Activated CD8-positive, alpha-beta T cell treated with anti-CD3 and anti-CD28 coated beads for 36 hours (primary cell): ENCODE data around the gene TTC29. TPM values are rescaled to one million over a fixed set of nuclear protein-coding genes. Genes with fewer than 3 reads are reported as not detected.

Experiments used
- ATAC-seq: fragments of 200-7000 bp; cut with Tn5 transposase; one replicate; pipeline ENCODE4 v1.10.0; 2021; ENCODE audit warnings: mild to moderate bottlenecking, moderate library complexity
- CTCF ChIA-PET: fragments of 350-600 bp; sonication (Branson Sonifier 250); formaldehyde crosslinking; loops from one replicate; lab custom pipeline; 2021; ENCODE audit warnings: antibody characterized with exemption; lab: Charles Lee
- POLR2A ChIA-PET: fragments of 350-600 bp; sonication (Branson Sonifier 250); formaldehyde crosslinking; loops from one replicate; lab custom pipeline; 2021; ENCODE audit warnings: antibody characterized with exemption; lab: Charles Lee
- DNase-seq: peaks from one replicate; pipeline ENCODE4 v3.0.0-alpha.2; 2020
- H3K27ac Mint-ChIP-seq: one replicate; pipeline ENCODE4 v1.8.0; 2021; ENCODE audit warnings: mild to moderate bottlenecking, mixed read lengths
- H3K27me3 Mint-ChIP-seq: one replicate; pipeline ENCODE4 v1.8.0; 2021; ENCODE audit warnings: mixed read lengths
- H3K36me3 Mint-ChIP-seq: one replicate; pipeline ENCODE4 v1.8.0; 2021; ENCODE audit warnings: low read depth, mixed read lengths
- H3K4me1 Mint-ChIP-seq: one replicate; pipeline ENCODE4 v1.8.0; 2021; ENCODE audit warnings: low read depth, mixed read lengths
- H3K4me3 Mint-ChIP-seq: one replicate; pipeline ENCODE4 v1.8.0; 2021; ENCODE audit warnings: mild to moderate bottlenecking, moderate library complexity, mixed read lengths
- H3K9me3 Mint-ChIP-seq: one replicate; pipeline ENCODE4 v1.8.0; 2021; ENCODE audit warnings: mixed read lengths
- CTCF ChIP-seq: fragments of 200-600 bp; IDR thresholded peaks from one replicate; pipeline ENCODE4 v1.8.0; 2022; ENCODE audit warnings: antibody characterized with exemption, mild to moderate bottlenecking
- intact Hi-C: fragments of 100-400 bp; cut with micrococcal nuclease; formaldehyde crosslinking; loops from one replicate; pipeline ENCODE4 v1.10.0; 2022
- total RNA-seq, 2 experiments: library from RNA; stranded (reverse); gene quantifications; one replicate each; pipeline ENCODE4 v1.2.3, GENCODE V29; 2021

The TTC29 gene
- total RNA-seq, 2 experiments from 2014 or later, result not detected

- H3K27me3 Mint-ChIP-seq, result peaks cover 4% of the 10 kb centered on the region
- ChIA-PET CTCF (no interaction called here), POLR2A (no interaction called here)
- H3K27ac Mint-ChIP-seq, result no peak overlapping the region
- H3K36me3 Mint-ChIP-seq, result no peaks in the 10 kb centered on the region
- no peak for TF ChIP-seq CTCF
- DNase-seq (no peak), ATAC-seq (no peak)
- intact Hi-C loops, result no loop called here
- no peaks in the 10 kb centered on the region for H3K4me1 Mint-ChIP-seq
- peaks cover 1% of the 10 kb centered on the region for H3K9me3 Mint-ChIP-seq
- H3K4me3 Mint-ChIP-seq, result no peak overlapping the region
These were observed 55.4 kb downstream of the TTC29 start for GRCh38 chr4:146890301-146890700.

GRCh38 chr4:146883070-146883469 lies 62.6 kb downstream of the TTC29 start:
- H3K36me3 Mint-ChIP-seq, result no peaks in the 10 kb centered on the region
- intact Hi-C loops, result no loop called here
- no peaks in the 10 kb centered on the region for H3K27me3 Mint-ChIP-seq
- ATAC-seq (no peak), DNase-seq (no peak)
- no peaks in the 10 kb centered on the region for H3K4me1 Mint-ChIP-seq
- POLR2A ChIA-PET, result no interaction called here
- H3K4me3 Mint-ChIP-seq, result no peak overlapping the region
- H3K27ac Mint-ChIP-seq, result no peak overlapping the region
- no peak for TF ChIP-seq CTCF
- CTCF ChIA-PET, result no interaction called here
- H3K9me3 Mint-ChIP-seq, result no peaks in the 10 kb centered on the region

- ChIA-PET CTCF (no interaction called here), POLR2A (no interaction called here)
- Mint-ChIP-seq H3K4me3 (no peak overlapping the region), H3K27ac (no peak overlapping the region), H3K9me3 (no peaks in the 10 kb centered on the region), H3K4me1 (no peaks in the 10 kb centered on the region), H3K27me3 (peaks cover 10% of the 10 kb centered on the region), H3K36me3 (no peaks in the 10 kb centered on the region)
- TF ChIP-seq CTCF, result no peak
- ATAC-seq, result no peak
- DNase-seq, result no peak
- intact Hi-C loops, result no loop called here
These were observed 88.4 kb downstream of the TTC29 start for GRCh38 chr4:146857298-146857697.

- Mint-ChIP-seq H3K9me3 (no peaks in the 10 kb centered on the region), H3K27ac (no peak overlapping the region), H3K4me3 (no peak overlapping the region), H3K4me1 (no peaks in the 10 kb centered on the region), H3K27me3 (peaks cover 10% of the 10 kb centered on the region), H3K36me3 (no peaks in the 10 kb centered on the region)
- DNase-seq (no peak), ATAC-seq (no peak)
- intact Hi-C loops, result no loop called here
- ChIA-PET POLR2A (no interaction called here), CTCF (interaction anchor here (1.1 kb wide), 1 partner anchor 11 kb away, joined by 3 read pairs; no protein-coding TSS in a partner anchor)
- no peak for TF ChIP-seq CTCF
These were observed 89.9 kb downstream of the TTC29 start for GRCh38 chr4:146855761-146856160.

- H3K27me3 Mint-ChIP-seq, result peaks cover 1% of the 10 kb centered on the region
- no peaks in the 10 kb centered on the region for H3K9me3 Mint-ChIP-seq
- TF ChIP-seq CTCF, result no peak
- intact Hi-C loops, result no loop called here
- ATAC-seq (no peak), DNase-seq (no peak)
- H3K4me3 Mint-ChIP-seq, result no peak overlapping the region
- CTCF ChIA-PET, result no interaction called here
- POLR2A ChIA-PET, result no interaction called here
- no peaks in the 10 kb centered on the region for H3K36me3 Mint-ChIP-seq
- H3K4me1 Mint-ChIP-seq, result no peaks in the 10 kb centered on the region
- H3K27ac Mint-ChIP-seq, result no peak overlapping the region
These were observed 93.3 kb downstream of the TTC29 start for GRCh38 chr4:146852360-146852759.
